Stimulated activated CD4-positive, alpha-beta T cell treated with anti-CD3 and anti-CD28 coated beads, Interleukin-2, amount 100 ng/mL, for 4 hours (primary cell): ENCODE data around the gene PIGN.

Source experiments
- DNase-seq: peaks from one replicate; pipeline ENCODE4 v3.0.0-alpha.2; 2020; ENCODE audit warnings: low read depth

Gene PIGN

DNA sequence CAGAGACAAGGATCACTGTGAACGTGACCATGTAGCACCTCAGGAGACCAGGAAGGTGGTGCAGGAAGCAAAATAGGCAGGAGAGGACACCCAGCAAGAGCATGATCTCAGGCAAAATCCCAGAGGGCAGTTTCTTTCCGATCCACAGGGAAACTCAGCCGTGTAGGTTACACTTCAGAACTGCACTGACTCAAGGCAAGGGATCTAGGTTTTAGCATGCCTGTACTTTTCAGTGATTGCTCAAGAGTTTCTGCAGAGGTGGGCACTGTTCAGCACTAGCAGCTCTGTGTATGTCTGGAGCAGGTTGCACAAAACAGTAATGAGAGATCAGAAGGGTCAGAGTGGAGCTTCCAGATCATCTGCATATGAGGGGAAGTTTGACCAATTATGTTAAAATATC, 177.3 kb downstream of the PIGN start:
- no peak for DNase-seq

GRCh38 chr18:62001396-62001795, 185.5 kb downstream of the PIGN start:
- DNase-seq: no peak

- no peak for DNase-seq
Measured at GRCh38 chr18:61998957-61999356, 187.9 kb downstream of the PIGN start.

DNA sequence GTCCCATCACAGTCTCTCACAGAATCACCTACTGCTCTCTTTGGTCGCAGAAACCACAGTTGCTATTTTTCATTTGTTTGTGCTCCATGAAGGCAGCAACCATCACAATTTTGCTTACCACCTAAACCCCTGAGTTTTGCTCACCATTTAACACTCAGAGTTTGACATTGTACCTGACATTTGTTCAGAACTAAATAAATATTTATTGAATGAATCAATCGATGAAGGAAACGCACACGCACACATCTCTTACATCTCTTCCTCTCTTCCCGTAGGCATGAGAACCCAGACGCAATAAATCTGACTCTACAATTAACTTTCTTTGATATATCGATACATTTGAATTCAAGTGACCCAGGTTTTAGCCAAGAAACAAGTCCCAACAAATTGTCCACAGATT, 188.5 kb downstream of the PIGN start:
- DNase-seq: no peak

- DNase-seq: no peak
Measured at GRCh38 chr18:61995618-61996017, 191.2 kb downstream of the PIGN start.

- DNase-seq: no peak
Measured at GRCh38 chr18:61993831-61994230, 193.0 kb downstream of the PIGN start.

DNA sequence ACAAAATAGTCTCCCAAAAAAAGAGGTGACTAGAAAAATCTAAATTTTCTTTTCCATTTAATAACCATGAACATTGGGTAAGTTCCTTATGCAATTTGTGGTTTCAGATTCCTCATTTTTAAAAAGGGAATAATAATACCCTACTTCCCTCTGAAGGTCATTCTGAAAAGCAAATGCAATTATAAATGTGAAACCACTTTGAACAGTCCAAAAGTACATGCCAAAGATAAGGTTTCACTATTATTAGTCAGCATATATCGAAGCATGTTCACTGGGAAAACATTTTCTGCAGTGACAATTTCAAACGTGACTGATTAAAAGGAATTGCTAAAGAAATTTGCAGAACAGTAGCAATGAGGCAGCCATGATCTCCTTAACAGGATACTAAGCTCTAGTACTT, 193.9 kb downstream of the PIGN start:
- DNase-seq: no peak

DNA sequence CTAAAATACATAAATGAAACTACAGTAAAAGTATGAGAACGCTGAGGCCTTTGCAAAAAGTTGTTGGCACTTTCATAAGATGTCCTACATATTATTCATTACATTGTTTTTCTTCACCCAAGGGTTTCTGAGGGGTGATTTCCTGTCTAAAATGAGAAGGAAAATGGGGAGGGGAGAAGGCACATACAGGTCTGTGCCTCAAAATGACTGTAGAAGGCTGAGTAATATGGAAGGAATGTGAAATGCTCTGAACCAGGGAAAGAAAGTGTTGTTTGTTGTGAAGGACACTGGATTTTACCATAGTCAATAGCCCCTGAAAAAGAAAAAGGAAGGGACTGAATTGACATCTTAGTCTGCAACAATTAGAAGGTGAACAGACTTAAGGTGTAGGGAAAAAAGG, 194.6 kb downstream of the PIGN start:
- no peak for DNase-seq

GRCh38 chr18:61991836-61992235, 195.0 kb downstream of the PIGN start:
- no peak for DNase-seq

DNA sequence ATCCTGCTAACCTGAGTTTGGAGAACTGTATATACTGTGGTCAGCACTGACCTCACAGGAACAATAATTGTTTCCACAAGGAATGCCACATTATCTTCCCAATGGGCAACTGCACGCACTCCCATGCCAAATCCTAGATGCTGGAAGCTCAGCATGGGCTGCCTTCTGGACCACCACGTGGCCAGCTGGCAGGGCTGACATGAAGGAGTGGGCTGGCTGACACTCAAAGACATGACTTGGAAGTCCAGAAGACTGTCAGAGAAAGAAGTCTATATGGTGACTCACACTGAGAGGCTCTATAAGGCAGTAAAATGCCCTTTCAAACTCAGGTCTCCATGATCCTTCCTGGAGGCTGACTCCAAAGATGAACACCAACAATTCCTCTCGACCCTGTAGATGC, 195.7 kb downstream of the PIGN start:
- DNase-seq: no peak
